K562 (cell line): Measurements from ENCODE around the gene STK36. TPM values are rescaled to one million over a fixed set of nuclear protein-coding genes. Genes with fewer than 3 reads are reported as not detected.

Source experiments
- ATAC-seq: fragments of 200-7000 bp; cut with Tn5 transposase; 3 replicates; pipeline ENCODE4 v1.9.1; 2020; ENCODE audit warnings: moderate library complexity
- BruUV-seq: library from RNA; stranded (reverse); fragments of 400-500 nt; replicated peaks from 2 replicates; lab custom pipeline; 2021; lab: Mats Ljungman, UMichigan
- CTCF ChIA-PET: fragments of 300-600 bp; formaldehyde crosslinking; extraction: SDS; loops from one replicate; lab custom pipeline; 2021; ENCODE audit warnings: low intra/inter-chr PET ratio; lab: Yijun Ruan, JAX
- POLR2A ChIA-PET: fragments of 300-600, 350-650 bp; sonication (Branson Sonifier 250); formaldehyde crosslinking; extraction: SDS; loops from one replicate; lab custom pipeline; 2021; ENCODE audit warnings: antibody characterized with exemption, inconsistent platforms; lab: Yijun Ruan, JAX
- DNase-seq, 4 experiments: peaks; one replicate each; pipeline versions ENCODE4 v3.0.0 to v3.0.0-alpha.2; 2011 to 2018; ENCODE audit warnings: low spot score in 3 of 4, mixed read lengths in 3 of 4; ENCODE audit errors: extremely low read depth in 1 of 4
- FAIRE-seq: peaks from 2 replicates; lab custom pipeline; 2011; peaks lifted over from hg19 to GRCh38; lab: Jason Lieb, UNC
- H2AFZ ChIP-seq: 2 replicates; pipeline ENCODE4 v1.6.0; 2011; ENCODE audit warnings: low read depth, low read length, control low read depth, inconsistent platforms
- H3K27ac ChIP-seq: fragments of 200-600 bp; 3 replicates; pipeline ENCODE4 v1.8.0; 2011; ENCODE audit warnings: low read depth, mild to moderate bottlenecking, control low read depth, inconsistent platforms, low read length, moderate library complexity, mixed read lengths; ENCODE audit errors: extremely low read depth
- H3K27me3 ChIP-seq, 2 experiments: fragments of 300-600 bp in 1 of 2; 2 replicates in 1 of 2; 3 replicates in 1 of 2; pipeline versions ENCODE4 v1.6.0 to v1.8.0; 2011; ENCODE audit warnings: inconsistent platforms in 2 of 2, low read length in 2 of 2, mild to moderate bottlenecking in 1 of 2, mixed read lengths in 1 of 2, moderate library complexity in 1 of 2; ENCODE audit not compliant: control insufficient read depth in 2 of 2, insufficient read depth in 2 of 2
- H3K36me3 ChIP-seq: fragments of 300-600 bp; 3 replicates; pipeline ENCODE4 v1.8.0; 2011; ENCODE audit warnings: mild to moderate bottlenecking, low read length, inconsistent platforms; ENCODE audit not compliant: control insufficient read depth, insufficient read depth
- H3K4me1 ChIP-seq, 2 experiments: fragments of 200-600 bp in 1 of 2; replicated peaks in 1 of 2; 2 replicates in 1 of 2; 3 replicates in 1 of 2; pipeline versions ENCODE4 v1.5.1 to v1.8.0; 2011; ENCODE audit warnings: inconsistent platforms in 2 of 2, low read length in 2 of 2, mild to moderate bottlenecking in 1 of 2, mixed read lengths in 1 of 2, moderate library complexity in 1 of 2; ENCODE audit not compliant: control insufficient read depth in 2 of 2, insufficient read depth in 2 of 2
- H3K4me2 ChIP-seq: 2 replicates; pipeline ENCODE4 v1.6.1; 2011; ENCODE audit warnings: low read length, control low read depth, inconsistent platforms, mixed read lengths; ENCODE audit not compliant: insufficient read depth
- H3K4me3 ChIP-seq: fragments of 200-600 bp; sonication (generic), shearing (Covaris generic); 2 replicates; pipeline ENCODE4 v1.5.1; 2016; ENCODE audit warnings: control low read depth, inconsistent platforms
- H3K79me2 ChIP-seq: fragments of 200-600 bp; 3 replicates; pipeline ENCODE4 v1.8.0; 2011; ENCODE audit warnings: low read length, inconsistent platforms; ENCODE audit not compliant: control insufficient read depth, insufficient read depth
- H3K9ac ChIP-seq, 2 experiments: 2 replicates each; pipeline versions ENCODE4 v1.6.0 to v1.6.1; 2011; ENCODE audit warnings: low read depth in 2 of 2, low read length in 2 of 2, control low read depth in 1 of 2, inconsistent platforms in 1 of 2, mild to moderate bottlenecking in 1 of 2, mixed read lengths in 1 of 2; ENCODE audit not compliant: insufficient read depth in 1 of 2
- H3K9me1 ChIP-seq: one replicate; pipeline ENCODE4 v1.6.0; 2011; ENCODE audit warnings: inconsistent platforms, mild to moderate bottlenecking, low read length, moderate library complexity; ENCODE audit not compliant: control insufficient read depth, insufficient read depth
- H3K9me3 ChIP-seq: replicated peaks from 2 replicates; pipeline ENCODE4 v1.5.1; 2011; ENCODE audit warnings: low read depth, low read length, inconsistent platforms; ENCODE audit not compliant: control insufficient read depth, insufficient read depth
- H4K20me1 ChIP-seq: replicated peaks from 2 replicates; pipeline ENCODE4 v1.6.1; 2011; ENCODE audit warnings: low read length, inconsistent platforms, mixed read lengths; ENCODE audit not compliant: control insufficient read depth, insufficient read depth
- ETV5 ChIP-seq: sonication (generic); formaldehyde crosslinking; IDR thresholded peaks from 2 replicates; pipeline ENCODE4 v1.4.0; 2020; ENCODE audit warnings: low read depth, mild to moderate bottlenecking, missing genetic modification reagents
- ETV6 ChIP-seq, 3 experiments: fragments of 150-350 bp in 1 of 3; sonication (generic) in 1 of 3; formaldehyde crosslinking in 1 of 3; IDR thresholded peaks; 2 replicates each; pipeline versions ENCODE4 v1.6.1 to v1.8.0; 2014 to 2022; ENCODE audit warnings: borderline replicate concordance in 2 of 3, low read depth in 2 of 3, antibody characterized with exemption in 1 of 3, low read length in 1 of 3, mild to moderate bottlenecking in 1 of 3, missing genetic modification reagents in 1 of 3
- FOSL1 ChIP-seq: fragments of 200-800 bp; sonication (Bioruptor generic); conservative IDR thresholded peaks from 2 replicates; pipeline ENCODE4 v1.6.1; 2016; ENCODE audit warnings: missing genetic modification characterization, missing compliant biosample characterization
- GATAD2B ChIP-seq: fragments of 450-650 bp; IDR thresholded peaks from 2 replicates; pipeline ENCODE4 v1.6.1; 2017; ENCODE audit warnings: mild to moderate bottlenecking, borderline replicate concordance
- JUND ChIP-seq, 2 experiments: IDR thresholded peaks; 2 replicates in 1 of 2; 3 replicates in 1 of 2; pipeline ENCODE4 v1.6.1; 2011; ENCODE audit warnings: borderline replicate concordance in 2 of 2, low read depth in 2 of 2, low read length in 2 of 2, improper control_type of control experiment in 1 of 2, missing biosample characterization in 1 of 2, missing genetic modification characterization in 1 of 2, missing genetic modification reagents in 1 of 2
- NFE2L1 ChIP-seq: fragments of 450-650 bp; IDR thresholded peaks from 2 replicates; pipeline ENCODE4 v1.6.1; 2016; ENCODE audit warnings: missing genetic modification characterization, low read depth, mild to moderate bottlenecking, missing compliant biosample characterization, moderate library complexity, borderline replicate concordance
- NR2C2 ChIP-seq, 2 experiments: fragments of 200-800 bp in 1 of 2; sonication (Bioruptor generic) in 1 of 2; sonication (generic) in 1 of 2; formaldehyde crosslinking in 1 of 2; IDR thresholded peaks; 2 replicates each; pipeline versions ENCODE4 v1.6.1 to v1.8.0; 2016 to 2022; ENCODE audit warnings: mild to moderate bottlenecking in 1 of 2, missing compliant biosample characterization in 1 of 2, missing genetic modification characterization in 1 of 2, missing genetic modification reagents in 1 of 2
- PHF8 ChIP-seq: fragments of 200-600 bp; sonication (generic); IDR thresholded peaks from 2 replicates; pipeline ENCODE4 v1.6.1; 2012; ENCODE audit warnings: mixed run types, mild to moderate bottlenecking, inconsistent platforms, low read length, moderate library complexity, borderline replicate concordance
- SPI1 ChIP-seq: IDR thresholded peaks from 2 replicates; pipeline ENCODE4 v1.6.1; 2011; ENCODE audit warnings: low read depth, low read length, control low read depth, borderline replicate concordance
- ZBTB11 ChIP-seq, 3 experiments: fragments of 200-800 bp in 1 of 3; fragments of 250-450 bp in 1 of 3; fragments of 450-650 bp in 1 of 3; sonication (Bioruptor Pico) in 1 of 3; sonication (Bioruptor generic) in 1 of 3; formaldehyde crosslinking in 1 of 3; IDR thresholded peaks; 2 replicates each; pipeline versions ENCODE4 v1.6.1 to v1.8.0; 2016 to 2022; ENCODE audit warnings: mild to moderate bottlenecking in 2 of 3, missing genetic modification characterization in 2 of 3, missing compliant biosample characterization in 1 of 3, moderate library complexity in 1 of 3
- ZNF75A ChIP-seq: fragments of 450-650 bp; formaldehyde crosslinking; IDR thresholded peaks from 2 replicates; pipeline ENCODE4 v1.4.0; 2020; ENCODE audit warnings: mild to moderate bottlenecking
- WGBS: fragments of 100-300 bp; shearing (Covaris generic); methylation state at CpG from one replicate; pipeline ENCODE4 v1.1.6; 2016; ENCODE audit warnings: low coverage, mixed read lengths; ENCODE audit not compliant: insufficient coverage; ENCODE audit errors: missing lambda C conversion rate; 5-methylcytosine and 5-hydroxymethylcytosine counted together
- in situ Hi-C: fragments of 300-500 bp; cut with MboI; formaldehyde crosslinking; loops from 4 replicates; pipeline ENCODE4 v1.15.0; 2018; ENCODE audit warnings: inconsistent platforms, mixed read lengths
- intact Hi-C: fragments of 100-400 bp; cut with micrococcal nuclease; formaldehyde crosslinking; loops from 2 replicates; pipeline ENCODE4 v1.14.2; 2022
- polyA plus RNA-seq, 8 experiments: library from polyadenylated mRNA; depleted of rRNA in 4 of 8; stranded (reverse) in 5 of 8; unstranded in 3 of 8; fragments of >200 nt; fragmentation: Nextera tagmentation in 2 of 8; fragmentation: Illumina TruSeq in 1 of 8; extraction: Ambion mirVana in 2 of 8; extraction: Trizol in 1 of 8; gene quantifications; 2 replicates each; pipeline versions ENCODE4 v1.2.1 to v1.2.3, GENCODE V29; 2011 to 2014; ENCODE audit warnings: inconsistent platforms in 1 of 8, missing spikeins in 1 of 8
- total RNA-seq, 7 experiments: library from RNA; depleted of rRNA in 6 of 7; stranded (reverse); fragments of >200 nt in 6 of 7; fragmentation: Illumina TruSeq in 2 of 7; extraction: Trizol in 2 of 7; gene quantifications; 2 replicates each; pipeline versions ENCODE4 v1.2.1 to v1.2.3, GENCODE V29; 2011 to 2021; ENCODE audit warnings: low replicate concordance in 1 of 7
- TF ChIP-seq, protein P1 (sequence below): fragments of 450-650 bp; formaldehyde crosslinking; IDR thresholded peaks from 2 replicates; pipeline ENCODE4 v1.4.0; 2020; ENCODE audit warnings: mild to moderate bottlenecking, moderate library complexity
- TF ChIP-seq, protein P2 (sequence below): fragments of 450-650 bp; IDR thresholded peaks from 2 replicates; pipeline ENCODE4 v1.6.1; 2016

Gene STK36
- total and polyA plus RNA-seq, 9 of the 15 experiments (the other 6 are each of a cell fraction or from before 2014, with no cell fraction given), result 3.5 to 12.4 (median 6.7) TPM

GRCh38 chr2:218679119-218679518 is 7.2 kb downstream of the STK36 start:
- H2AFZ ChIP-seq, result peak overlapping the region; percentile 73
- in situ Hi-C loops, result no loop called here
- CTCF ChIA-PET, result no interaction called here
- no peaks in the 10 kb centered on the region for H3K9me3 ChIP-seq
- intact Hi-C loops, result no loop called here
- BruUV-seq, result no TSS peak
- no peak overlapping the region for H3K4me3 ChIP-seq
- FAIRE-seq (peak; percentile 75), DNase-seq (peak; percentile 24 to 61 (median 38)), ATAC-seq (peak; percentile 77)
- H4K20me1 ChIP-seq, result no peaks in the 10 kb centered on the region
- H3K36me3 ChIP-seq, result no peaks in the 10 kb centered on the region
- no peaks in the 10 kb centered on the region for H3K9me1 ChIP-seq
- peaks cover 6 to 12% of the 10 kb centered on the region in 2 experiments; a peak in 3 of 5 replicates for H3K4me1 ChIP-seq
- WGBS, result 8% methylated on average over 4 of the region's 4 CpGs
- peak overlapping the region in 1 of 2 experiments; percentile 8; a peak in 1 of 4 replicates for H3K9ac ChIP-seq
- no peaks in the 10 kb centered on the region for H3K79me2 ChIP-seq
- POLR2A ChIA-PET, result interaction anchor here (0.9 kb wide), 1 partner anchor 20 kb away, joined by 3 read pairs; the partner anchor contains the start of genes BCS1L and ZNF142
- peak overlapping the region; percentile 32; the same call in 2 of the 3 replicates for H3K27ac ChIP-seq
- H3K27me3 ChIP-seq, result no peaks in the 10 kb centered on the region
- peak overlapping the region; percentile 21; the same call in 1 of the 2 replicates for H3K4me2 ChIP-seq
- TF ChIP-seq SPI1 (peak; percentile 46; the same call in 1 of the 2 replicates), ZBTB11 (CRISPR knock-in tag; IDR thresholded peaks at IDR 0.05) (0 out of 6 replicates have a peak, but pooled peaks of 1 of the 3 experiments have one; percentile 20), GATAD2B (no peak), PHF8 (peak; percentile 20; the same call in 1 of the 2 replicates), FOSL1 (peak; percentile 92), NFE2L1 (tag) (no peak), NR2C2 (CRISPR knock-in tag; IDR thresholded peaks at IDR 0.05) (no peak), NR2C2 (tag; IDR thresholded peaks at IDR 0.05) (0 out of 2 replicates have a peak, but pooled peaks have one; percentile 30), ZNF75A (CRISPR knock-in tag) (no peak), JUND (IDR thresholded peaks at IDR 0.05; ENCODE audit: borderline replicate concordance, low read depth, low read length) (peak; percentile 92), JUND (tag; IDR thresholded peaks at IDR 0.05; ENCODE audit: borderline replicate concordance, low read depth, low read length) (peak; percentile 87; the same call in 2 of the 3 replicates), ETV5 (CRISPR knock-in tag) (no peak), ETV6 (IDR thresholded peaks at IDR 0.05; ENCODE audit: borderline replicate concordance in 1 of 2, low read depth in 2 of 2, low read length in 1 of 2) (peak; percentile 95 to 98), ETV6 (CRISPR knock-in tag; IDR thresholded peaks at IDR 0.05; ENCODE audit: borderline replicate concordance) (no peak)
- TF ChIP-seq, protein P1, sequence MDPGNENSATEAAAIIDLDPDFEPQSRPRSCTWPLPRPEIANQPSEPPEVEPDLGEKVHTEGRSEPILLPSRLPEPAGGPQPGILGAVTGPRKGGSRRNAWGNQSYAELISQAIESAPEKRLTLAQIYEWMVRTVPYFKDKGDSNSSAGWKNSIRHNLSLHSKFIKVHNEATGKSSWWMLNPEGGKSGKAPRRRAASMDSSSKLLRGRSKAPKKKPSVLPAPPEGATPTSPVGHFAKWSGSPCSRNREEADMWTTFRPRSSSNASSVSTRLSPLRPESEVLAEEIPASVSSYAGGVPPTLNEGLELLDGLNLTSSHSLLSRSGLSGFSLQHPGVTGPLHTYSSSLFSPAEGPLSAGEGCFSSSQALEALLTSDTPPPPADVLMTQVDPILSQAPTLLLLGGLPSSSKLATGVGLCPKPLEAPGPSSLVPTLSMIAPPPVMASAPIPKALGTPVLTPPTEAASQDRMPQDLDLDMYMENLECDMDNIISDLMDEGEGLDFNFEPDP (CRISPR knock-in tag), result no peak
- TF ChIP-seq, protein P2, sequence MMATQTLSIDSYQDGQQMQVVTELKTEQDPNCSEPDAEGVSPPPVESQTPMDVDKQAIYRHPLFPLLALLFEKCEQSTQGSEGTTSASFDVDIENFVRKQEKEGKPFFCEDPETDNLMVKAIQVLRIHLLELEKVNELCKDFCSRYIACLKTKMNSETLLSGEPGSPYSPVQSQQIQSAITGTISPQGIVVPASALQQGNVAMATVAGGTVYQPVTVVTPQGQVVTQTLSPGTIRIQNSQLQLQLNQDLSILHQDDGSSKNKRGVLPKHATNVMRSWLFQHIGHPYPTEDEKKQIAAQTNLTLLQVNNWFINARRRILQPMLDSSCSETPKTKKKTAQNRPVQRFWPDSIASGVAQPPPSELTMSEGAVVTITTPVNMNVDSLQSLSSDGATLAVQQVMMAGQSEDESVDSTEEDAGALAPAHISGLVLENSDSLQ, result peak; percentile 24; the same call in 1 of the 2 replicates
